Fibroblast of mammary gland (primary cell): Measurements from ENCODE around the gene TBL1X.

Source experiments
- DNase-seq: peaks from one replicate; pipeline ENCODE4 v3.0.0-alpha.2; 2010; ENCODE audit warnings: low read depth
- H3K4me3 ChIP-seq: 2 replicates; pipeline ENCODE4 v1.5.1; 2011; ENCODE audit warnings: low read depth, mild to moderate bottlenecking, low read length, moderate library complexity; ENCODE audit not compliant: control insufficient read depth
- TF ChIP-seq, protein P1 (sequence below): conservative IDR thresholded peaks from 2 replicates; pipeline ENCODE4 v1.5.1; 2011; ENCODE audit warnings: low read depth, low read length, inconsistent platforms; ENCODE audit not compliant: control insufficient read depth, insufficient read depth

TBL1X gene

DNA sequence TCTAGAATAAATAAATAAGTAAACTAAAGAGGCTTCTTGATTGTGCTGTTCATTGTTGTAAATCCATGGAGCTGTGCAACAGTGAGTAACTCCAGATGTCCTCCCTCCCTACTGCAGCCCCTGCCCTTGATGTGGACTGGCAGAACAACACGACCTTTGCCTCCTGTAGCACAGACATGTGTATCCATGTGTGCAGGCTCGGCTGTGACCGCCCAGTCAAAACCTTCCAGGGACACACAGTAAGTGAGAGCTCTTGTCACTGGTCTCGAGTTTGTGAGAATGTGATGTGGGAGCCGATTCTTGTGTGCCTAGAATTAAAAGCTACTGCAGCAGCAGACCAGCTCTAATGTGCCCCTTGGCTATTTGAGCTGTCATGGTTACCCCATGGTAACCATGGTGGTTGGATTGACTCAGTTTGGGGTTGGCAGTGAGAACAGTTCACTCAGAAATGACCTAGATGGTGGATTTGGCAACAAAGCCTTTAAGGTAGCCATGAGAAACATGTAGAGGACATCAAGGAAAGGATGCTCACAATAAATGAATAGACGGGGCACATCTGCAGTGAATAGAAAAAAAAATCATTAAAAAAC lies 240.1 kb downstream of the TBL1X start:
- no peak for DNase-seq
- TF ChIP-seq, protein P1, sequence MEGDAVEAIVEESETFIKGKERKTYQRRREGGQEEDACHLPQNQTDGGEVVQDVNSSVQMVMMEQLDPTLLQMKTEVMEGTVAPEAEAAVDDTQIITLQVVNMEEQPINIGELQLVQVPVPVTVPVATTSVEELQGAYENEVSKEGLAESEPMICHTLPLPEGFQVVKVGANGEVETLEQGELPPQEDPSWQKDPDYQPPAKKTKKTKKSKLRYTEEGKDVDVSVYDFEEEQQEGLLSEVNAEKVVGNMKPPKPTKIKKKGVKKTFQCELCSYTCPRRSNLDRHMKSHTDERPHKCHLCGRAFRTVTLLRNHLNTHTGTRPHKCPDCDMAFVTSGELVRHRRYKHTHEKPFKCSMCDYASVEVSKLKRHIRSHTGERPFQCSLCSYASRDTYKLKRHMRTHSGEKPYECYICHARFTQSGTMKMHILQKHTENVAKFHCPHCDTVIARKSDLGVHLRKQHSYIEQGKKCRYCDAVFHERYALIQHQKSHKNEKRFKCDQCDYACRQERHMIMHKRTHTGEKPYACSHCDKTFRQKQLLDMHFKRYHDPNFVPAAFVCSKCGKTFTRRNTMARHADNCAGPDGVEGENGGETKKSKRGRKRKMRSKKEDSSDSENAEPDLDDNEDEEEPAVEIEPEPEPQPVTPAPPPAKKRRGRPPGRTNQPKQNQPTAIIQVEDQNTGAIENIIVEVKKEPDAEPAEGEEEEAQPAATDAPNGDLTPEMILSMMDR = no peak
- no peak overlapping the region for H3K4me3 ChIP-seq

DNA sequence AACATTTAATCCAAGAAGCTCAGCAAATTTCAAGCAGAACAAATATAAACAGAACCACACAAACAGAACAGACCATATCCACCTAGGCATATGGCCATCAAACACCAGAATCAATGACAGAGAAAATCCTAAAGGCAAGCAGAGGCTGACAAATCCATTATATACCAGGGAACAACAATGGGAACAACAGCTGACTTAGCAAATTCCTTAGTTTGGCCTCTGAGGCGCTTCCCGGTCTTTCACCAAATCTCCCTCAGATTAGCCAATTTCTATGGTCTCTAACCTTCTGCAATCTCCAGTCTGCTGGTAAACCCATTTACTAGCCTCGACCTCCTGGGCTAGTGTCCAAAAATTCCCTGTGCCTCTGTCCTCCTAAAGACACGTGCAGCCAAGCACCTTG lies 241.6 kb downstream of the TBL1X start:
- TF ChIP-seq, protein P1 = no peak
- no peak overlapping the region for H3K4me3 ChIP-seq
- no peak for DNase-seq

DNA sequence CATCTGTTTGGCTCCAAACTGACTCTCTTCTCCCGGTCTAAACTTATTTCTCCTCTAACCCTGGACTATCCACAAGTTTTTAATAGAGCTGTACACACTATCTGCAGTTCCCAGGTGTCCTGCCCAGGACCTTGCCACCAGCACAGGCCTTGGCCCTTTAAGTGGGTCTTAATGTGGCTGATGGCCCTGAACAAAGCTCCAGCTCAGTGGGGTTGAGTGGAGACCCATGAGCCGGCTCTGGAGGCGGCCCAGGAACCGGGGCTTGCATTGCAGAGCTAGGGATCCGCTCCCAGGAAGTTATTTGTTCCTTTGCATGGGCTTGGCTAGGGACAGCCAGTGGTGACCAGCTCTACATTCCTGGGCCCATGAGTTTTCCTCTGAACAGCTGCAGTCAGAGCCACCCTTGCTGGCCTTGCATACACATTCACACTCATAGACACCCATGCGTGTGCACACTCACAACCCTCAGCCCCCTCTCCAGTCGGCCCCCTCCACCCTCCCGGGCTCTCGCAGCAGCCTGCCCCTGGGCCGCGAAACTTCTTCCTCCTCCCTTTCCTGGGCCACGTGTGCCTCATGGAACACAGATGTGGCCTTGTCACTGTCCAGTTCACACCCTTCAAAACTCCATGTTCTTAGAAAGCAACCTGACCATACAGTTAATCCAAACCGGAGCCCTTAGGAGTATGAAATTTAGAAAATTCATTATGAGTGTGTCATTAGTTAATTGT lies 242.6 kb downstream of the TBL1X start:
- DNase-seq = no peak
- TF ChIP-seq, protein P1 = no peak
- no peak overlapping the region for H3K4me3 ChIP-seq

DNA sequence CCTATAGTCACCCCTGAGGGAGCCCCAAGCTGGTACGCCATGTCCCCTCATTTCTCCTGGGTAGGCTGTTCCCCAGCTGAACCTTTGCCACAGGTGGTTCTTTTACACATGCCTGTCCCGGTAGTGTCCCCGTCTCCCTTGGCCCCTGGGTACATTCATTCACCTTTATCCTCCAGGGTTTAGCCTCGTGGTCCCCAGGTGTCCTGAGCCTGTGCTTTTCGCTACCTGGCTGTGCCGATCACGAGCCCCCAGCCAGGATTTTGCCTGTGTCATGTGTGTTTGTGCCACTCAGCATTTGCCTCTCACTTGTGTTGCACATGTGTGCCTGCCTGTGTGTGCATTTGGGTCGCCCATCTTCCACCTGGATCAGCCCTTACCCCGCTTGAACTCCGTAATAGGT lies 243.2 kb downstream of the TBL1X start:
- H3K4me3 ChIP-seq = no peak overlapping the region
- no peak for DNase-seq
- TF ChIP-seq, protein P1 = no peak

DNA sequence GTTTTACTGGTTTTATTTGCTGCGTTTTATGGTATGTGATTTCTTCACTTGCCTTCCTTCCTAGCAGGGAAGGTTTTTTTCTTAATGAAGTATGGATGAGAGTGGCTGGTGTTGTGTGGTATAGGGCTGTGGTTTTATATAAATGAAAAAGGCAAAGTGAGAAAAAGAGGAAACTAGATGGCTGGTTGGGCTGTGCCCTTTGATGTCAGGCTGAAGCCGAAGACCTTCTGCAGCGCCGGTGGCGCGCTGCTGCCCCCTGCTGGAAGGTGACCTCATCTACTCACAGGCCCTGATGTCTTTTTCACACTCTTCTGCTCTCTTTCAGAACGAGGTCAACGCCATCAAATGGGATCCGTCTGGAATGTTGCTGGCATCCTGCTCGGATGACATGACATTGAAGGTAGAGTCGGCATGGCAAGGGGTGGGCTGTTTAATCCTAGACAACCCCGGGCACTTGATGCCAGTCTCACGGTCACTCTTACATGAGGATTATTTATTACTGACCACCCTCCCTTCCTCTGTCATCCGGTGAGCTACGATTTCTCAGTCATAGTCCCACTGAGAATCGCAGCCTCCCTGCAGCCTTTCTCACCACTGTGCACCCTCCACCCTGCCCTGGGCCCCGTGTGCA lies 244.2 kb downstream of the TBL1X start:
- H3K4me3 ChIP-seq = no peak overlapping the region
- DNase-seq = peak; percentile 58
- TF ChIP-seq, protein P1 = peak; percentile 72

DNA sequence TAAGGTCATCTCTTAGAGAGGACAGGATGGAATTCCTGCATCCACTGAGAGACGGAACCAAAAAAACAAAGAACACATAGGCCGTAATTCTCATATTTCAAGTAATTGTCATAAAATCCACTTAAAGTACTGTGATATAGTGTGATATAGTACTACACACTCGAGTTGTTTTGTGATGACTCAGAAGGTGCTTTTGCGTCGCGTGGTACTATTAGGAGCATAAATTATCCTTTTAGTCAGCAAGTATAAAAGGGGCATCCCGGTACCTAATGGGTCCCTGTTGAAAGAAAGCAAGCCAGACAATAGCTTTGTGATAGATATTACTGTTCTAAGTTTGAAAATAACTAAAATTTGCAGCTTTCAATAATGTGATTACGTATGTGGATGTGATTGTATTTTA lies 245.5 kb downstream of the TBL1X start:
- no peak overlapping the region for H3K4me3 ChIP-seq
- no peak for DNase-seq
- TF ChIP-seq, protein P1 = no peak

DNA sequence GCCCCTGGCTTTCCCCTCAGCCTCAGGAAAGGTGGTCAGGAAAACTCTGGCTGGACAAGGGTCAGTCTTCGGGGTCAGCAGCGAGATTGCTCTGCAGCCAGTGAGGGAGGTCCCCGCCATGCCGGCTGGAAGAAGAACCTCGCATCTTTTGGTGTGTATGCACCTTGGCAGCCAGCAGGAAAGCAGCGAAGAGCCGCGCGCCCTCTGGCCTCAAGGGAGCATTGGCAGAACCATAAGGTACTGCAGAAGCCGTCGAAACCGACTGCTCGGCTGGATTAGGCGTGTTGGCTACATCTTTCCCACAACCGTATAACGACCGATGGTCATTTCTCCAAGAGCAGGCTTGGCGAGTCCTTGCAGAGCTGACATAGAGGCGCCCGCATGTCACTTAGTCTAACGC lies 252.5 kb downstream of the TBL1X start:
- TF ChIP-seq, protein P1 = no peak
- DNase-seq = no peak
- no peak overlapping the region for H3K4me3 ChIP-seq
